GM21381 (cell line): ENCODE data around the gene TVP23B.
"Not testable (repeated sequence)": the region's sequence is repeated elsewhere in the genome, so short reads cannot be mapped to it uniquely, and the experiment has no call there.

Experiments used
- ATAC-seq: cut with Tn5 transposase; IDR thresholded peaks from one replicate; pipeline ENCODE4 v1.9.1; 2021; ENCODE audit warnings: mild to moderate bottlenecking, moderate library complexity; ENCODE audit not compliant: unreplicated experiment

The TVP23B gene

DNA sequence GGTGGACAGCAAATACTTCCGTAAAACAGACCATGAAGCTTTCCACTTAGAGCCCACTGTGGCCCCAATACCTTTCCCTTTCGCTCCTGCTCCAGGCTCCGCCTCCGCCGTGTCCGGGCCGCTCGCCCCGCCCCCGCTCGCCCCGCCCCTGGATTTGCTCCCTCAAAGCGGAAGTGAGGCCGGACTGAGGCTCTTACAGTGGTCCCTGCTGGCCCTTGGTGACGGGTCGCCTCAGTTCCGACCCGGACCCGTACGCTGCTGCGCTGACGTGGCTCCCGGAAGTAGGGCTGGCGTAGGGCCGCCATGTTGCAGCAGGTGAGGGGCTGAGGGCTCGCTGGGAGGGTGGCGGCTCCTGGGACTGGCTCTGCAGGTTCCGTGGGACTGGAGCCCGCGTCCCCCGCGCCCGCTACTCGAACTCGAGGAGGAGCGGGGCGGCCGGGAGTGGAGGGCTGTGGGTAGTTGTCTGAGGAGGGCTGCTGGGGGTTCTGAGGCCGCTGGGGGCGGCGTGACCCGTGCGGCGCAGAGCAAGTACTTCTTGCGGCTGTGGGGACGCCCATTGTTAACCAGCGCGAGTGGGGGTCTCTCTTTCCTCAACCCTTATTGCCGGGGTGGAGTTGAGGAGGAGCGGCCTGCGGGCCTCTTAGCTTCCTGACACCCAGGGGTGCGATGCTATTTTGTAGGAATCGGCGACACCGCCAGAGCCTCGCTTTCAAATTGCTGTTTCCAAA is at the start of gene TVP23B:
Gene TVP23B, plus strand, starts transcription at position 193 of the 728 bp plus-strand sequence. Its CDS starts 111 bp downstream, at position 304.
- ATAC-seq, result peak; percentile 98

DNA sequence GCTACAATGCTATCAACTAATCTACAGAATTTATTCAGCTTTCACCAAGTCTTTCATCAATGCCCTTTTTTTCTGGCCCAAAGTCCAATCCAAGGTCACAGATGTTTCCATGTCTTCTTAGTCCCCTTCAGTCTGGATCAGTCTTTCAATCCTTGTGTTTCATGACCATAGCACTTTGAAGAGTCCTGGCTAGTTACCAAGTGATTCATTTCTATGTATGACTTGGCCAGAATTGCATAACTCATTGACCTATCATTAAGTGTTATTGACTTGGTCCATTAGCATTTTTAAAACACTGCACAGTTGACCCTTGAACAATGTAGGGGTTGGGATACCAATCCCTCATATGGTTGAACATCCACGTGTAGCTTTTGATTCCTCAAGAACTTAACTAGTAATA is 48.5 kb upstream of the TVP23B start:
- ATAC-seq, result not testable (repeated sequence)

DNA sequence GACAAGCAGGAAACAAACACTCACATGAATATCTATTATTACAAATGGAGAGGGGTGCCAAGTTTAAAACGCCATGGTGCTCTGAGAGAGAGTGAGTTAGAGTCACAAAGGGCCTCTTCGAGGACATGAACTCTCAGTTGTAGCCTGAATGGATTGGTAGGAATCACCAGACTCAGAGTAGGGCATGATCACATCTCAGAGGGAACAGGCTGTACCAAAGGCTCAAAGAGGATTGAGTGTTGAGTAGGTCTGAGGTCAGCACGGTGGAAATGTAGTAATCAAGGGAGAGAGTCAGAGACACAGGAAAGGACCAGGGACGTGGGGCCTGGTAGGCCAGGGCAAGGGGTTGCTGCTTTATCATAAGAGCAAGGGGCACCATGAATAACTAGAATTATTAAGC is 47.6 kb upstream of the TVP23B start:
- not testable (repeated sequence) for ATAC-seq

DNA sequence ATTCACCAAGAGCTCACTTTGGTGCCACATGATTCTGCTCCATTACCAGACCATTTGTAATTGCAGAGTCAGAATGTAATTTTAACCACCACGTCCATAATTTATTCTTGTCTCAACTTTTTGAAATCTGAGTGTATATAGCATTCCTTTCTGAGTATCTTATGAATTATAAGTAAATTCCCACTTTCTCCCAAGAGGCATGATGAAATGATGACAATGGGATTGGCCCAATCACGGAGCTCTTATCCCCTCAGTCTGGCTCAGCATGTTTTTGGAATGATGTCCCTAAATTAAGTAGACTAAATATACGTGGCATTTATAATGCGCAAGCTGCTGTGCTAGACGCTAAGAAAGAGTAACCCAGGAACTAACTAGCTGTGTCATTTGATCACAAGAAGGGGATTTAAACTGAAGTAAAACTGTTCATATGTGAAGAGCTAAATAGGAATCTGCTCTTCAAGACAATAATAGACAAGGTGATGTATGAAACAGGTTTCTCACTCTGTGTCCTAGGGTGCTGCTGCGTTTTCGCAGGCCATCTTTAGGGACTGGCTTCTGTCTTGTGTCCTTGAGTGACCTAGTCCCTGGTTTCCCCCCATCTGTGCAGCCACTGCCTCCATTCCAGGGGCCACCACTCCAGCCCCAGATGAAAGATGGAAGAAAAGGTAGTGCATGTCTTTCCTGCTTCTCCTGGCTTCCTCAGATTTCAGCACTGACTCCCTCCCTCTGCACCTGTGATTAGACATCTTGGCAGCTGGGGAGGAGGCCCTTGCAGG is 41.2 kb upstream of the TVP23B start:
- not testable (repeated sequence) for ATAC-seq

DNA sequence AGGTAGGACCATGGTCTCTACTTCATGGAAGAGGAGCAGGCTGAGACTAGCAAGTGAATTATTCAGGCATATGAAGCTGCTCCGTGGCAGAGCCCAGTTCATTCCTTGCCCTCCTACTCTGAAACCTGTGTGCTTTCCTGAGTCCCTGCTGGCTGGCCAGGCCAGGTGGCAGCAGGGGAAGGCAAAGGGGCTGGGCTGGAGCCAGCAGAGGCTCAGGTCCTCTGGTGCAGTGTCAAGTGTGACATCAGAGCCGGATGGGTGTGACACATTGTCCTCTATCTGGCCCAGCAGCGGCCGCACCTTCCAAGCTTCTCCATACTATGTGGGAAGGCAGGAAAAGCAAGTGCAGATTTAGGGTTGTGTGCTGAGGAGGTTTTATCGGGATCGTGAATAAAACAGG is 39.8 kb upstream of the TVP23B start:
- ATAC-seq, result not testable (repeated sequence)

DNA sequence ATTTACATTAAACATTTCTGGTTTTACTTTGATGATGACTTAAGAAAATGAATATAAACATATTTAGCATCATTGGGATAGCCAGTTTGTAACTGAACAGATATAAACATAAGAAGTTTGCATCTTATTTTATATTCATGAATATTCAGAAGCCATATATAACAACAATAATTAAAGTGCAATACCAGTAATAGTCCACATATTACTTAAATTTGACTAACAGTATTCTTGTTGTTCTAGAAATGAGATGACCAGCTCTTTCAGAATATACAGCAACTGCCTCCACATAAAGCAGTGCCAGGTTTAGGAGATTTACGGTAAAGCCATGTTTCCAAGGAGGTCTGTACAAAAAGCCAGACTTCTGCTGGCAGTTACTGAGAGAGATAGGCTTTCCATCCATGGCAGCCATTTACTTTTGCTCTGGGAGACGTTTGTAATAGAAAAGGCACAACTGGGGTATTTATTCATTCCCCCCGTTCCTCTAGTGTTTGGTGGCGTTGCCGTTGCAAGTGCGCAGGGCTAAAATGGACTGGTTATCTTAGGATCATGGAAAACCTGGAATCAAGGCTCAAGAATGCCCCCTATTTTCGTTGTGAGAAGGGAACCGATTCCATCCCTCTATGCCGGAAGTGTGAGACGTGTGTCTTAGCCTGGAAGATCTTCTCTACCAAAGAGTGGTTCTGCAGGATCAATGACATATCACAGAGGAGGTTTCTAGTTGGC is 37.1 kb upstream of the TVP23B start, which contains the start of gene FBXW10:
Gene FBXW10, plus strand, starts transcription at position 356 of the 723 bp plus-strand sequence. Its CDS starts 191 bp downstream, at position 547.
- ATAC-seq, result not testable (repeated sequence)

DNA sequence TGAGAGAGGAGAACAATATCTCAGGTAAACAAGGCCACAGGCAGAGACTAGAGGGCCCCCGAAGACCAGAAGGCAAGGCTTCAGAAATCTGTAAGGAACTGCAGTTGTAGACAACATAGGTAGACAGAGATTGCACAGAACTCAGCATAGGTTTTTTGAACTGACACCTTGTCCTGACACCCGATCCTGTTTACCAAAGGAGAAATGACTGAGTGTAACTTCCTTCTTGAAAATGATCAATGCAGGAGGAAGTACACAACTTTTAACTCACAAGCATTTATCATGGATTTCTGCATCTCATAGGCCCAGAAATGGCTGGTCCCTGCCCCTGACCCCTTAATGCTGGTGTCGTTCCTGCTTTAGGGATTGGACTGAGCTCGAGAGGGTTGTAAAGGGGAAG is 36.3 kb upstream of the TVP23B start:
- ATAC-seq, result not testable (repeated sequence)

DNA sequence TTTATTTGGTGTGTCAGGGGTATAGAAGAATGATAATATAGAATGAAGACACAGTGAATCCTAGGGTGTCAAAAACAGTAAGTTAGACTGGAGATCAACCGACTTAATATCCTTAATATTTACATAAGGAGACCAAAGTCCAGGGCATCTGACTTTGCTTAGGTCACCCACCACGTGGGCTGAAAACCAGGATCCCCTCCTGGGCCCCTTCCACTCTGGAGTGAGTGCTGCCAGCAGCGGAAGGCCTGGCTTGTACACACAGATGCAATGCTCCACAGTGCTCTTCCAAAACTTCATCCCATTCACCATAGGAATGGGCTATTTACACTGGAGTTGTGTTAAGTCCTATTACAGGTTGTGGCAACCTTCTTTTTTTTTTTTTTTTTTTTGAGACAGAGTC is 34.4 kb upstream of the TVP23B start:
- not testable (repeated sequence) for ATAC-seq

DNA sequence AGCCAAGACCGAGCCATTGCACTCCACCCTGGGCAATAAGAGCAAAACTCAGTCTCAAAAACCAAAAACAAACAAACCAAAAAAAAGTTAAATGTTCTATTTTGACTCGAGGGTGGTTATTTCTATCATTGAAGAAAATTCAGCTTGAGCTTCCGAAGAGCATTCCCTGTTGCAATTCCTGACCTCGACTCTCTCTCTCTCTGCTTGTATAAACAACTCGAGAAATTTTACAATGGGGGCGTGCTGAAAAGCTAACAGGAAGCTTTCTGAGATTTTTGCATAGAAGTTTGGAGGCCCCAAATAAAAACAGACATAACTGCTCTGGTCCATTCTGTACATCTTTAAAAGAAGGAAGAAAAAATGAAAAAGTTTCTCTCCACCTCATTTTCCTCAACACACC is 33.5 kb upstream of the TVP23B start:
- not testable (repeated sequence) for ATAC-seq

DNA sequence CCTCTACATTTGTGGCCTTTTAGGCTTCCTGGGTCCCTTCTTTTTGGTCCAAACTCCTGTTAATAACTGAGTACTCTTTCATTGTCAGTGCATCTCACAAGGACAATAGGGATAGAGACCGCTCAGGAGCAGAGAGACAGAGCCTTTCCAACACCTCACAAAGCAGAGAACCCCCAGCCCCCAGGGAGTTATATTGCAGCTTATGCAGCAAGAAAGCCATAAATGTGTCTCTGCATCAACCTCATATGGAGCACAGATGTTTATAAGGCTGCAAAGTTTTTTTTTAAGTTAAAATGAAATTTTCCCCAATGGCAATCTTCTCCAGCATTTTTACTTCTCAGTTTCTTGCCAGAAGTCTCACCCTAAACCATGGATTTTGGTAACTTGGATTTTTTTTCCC is 30.7 kb upstream of the TVP23B start:
- ATAC-seq, result not testable (repeated sequence)

DNA sequence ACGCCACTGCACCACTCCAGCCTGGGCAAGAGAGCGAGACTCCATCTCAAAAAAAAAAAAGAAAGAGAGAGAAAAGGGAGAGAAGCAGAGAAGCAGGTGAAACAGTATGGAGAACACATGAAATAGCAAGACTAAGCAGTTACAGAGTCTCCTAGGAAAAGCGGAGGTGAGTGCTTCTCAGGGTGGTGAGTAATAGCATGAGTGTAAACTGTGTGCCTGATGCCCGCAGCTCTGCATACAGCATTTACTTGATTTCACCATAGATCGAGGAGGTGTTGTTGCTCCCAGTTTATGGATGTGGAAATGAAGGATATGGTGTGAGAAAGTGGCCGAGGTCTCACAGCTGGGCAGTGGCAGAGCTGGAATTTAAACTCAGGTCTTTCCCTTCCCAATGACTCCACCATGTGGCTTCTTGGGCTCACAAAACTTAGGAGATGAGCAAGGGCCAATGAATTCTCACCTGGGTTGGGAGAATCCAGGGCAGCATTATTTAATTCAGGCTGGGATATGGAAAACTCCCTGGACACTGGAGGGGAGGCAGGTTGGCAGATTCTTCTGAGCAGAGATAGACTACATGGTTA is 27.1 kb upstream of the TVP23B start:
- ATAC-seq, result not testable (repeated sequence)

DNA sequence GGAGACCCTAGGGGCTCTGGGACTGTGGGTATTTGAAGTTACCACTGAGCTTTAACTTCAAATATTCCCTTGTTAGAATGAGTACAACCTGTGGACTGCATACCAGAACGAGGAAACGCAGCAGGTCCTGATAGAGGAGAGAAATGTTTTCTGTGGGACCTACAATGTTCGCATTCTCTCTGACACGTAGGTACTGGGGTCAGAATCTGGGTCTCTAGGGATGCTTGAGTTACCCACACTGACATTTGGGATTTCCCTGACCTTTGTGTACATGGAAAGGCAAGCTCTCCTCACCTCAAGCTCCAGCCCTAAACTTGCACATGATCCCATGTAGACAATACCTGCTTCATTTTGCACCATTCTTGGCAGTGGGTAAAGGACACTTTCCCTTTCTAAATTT is 25.0 kb upstream of the TVP23B start:
- ATAC-seq, result not testable (repeated sequence)

DNA sequence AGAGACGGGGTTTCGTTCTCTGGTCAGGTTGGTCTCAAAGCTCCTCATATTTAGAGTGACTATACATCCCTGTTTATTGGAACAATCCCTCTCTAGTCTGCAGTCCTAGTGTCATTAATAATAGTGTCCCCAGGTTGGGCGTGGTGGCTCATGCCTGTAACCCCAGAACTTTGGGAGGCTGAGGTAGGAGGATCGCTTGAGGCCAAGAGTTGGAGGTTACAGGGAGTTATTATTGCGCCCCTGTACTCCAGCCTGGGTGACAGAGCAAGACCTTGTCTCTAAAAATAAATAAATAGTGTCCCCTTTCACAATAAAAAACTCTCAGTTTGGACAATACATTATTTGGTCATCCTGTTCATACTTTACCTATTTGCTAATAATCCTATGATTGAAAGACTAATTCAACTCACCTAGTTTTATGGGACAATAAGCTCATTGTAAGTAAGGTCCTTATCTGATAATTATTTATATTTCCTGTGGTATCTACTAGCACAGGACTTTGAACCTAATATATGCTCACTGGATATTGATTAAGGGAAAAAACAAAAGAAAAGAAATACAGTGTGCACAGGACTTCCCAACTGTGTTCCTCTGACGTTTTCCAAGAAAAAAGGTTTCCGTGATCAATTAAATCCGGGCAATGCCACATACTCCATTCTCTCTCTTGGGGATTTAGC is 23.5 kb upstream of the TVP23B start:
- ATAC-seq, result not testable (repeated sequence)

DNA sequence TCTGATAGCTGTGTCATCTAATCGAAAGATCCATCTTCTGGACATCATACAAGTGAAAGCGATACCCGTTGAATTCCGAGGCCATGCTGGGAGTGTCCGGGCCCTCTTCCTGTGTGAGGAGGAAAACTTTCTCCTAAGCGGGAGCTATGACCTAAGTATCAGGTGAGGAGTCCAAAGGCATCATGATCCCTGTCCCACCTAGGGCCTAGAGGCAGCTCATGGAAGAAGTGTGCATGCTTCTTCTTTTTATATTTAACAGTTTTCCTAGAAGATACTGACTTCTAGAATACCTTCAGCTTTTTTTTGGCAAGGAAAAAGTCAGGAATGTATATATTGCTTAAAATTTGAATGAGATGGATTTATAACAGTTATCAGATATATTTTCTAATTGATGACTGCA is 22.6 kb upstream of the TVP23B start:
- ATAC-seq, result not testable (repeated sequence)

DNA sequence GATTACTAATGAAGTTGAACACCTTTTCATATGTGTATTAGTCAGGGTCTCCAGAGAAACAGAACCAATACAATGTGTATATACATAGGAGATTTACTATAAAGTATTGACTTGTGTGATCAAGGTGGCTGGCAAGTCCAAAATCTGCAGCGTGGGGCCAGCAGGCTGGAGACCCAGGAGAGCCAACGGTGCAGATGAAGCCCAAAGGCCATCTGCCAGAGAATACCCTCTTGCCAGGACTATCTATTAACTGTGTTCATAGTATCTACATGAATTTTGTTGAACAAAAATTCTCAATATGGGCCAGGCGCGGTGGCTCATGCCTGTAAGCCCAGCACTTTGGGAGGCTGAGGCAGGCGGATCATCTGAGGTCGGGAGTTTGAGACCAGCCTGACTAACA is 20.8 kb upstream of the TVP23B start:
- ATAC-seq, result not testable (repeated sequence)

DNA sequence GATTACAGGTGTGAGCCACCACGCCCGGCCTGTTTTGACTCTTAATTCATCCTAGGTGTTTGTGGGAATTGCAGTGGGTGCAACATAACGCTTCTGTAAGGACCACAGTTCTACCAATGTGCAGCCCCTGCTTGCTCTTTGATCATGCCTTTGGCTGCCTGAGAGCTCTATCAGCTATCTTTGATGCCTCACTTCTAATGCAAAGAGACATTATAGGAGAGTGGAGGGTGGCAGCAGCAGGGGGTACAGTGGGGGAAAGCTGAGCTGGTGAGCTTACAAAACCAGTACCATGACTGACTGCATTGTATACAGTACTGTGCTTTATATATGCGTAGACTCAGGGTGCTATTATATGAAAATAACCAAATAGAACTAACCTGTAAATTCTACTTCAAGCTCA is 10.4 kb upstream of the TVP23B start:
- not testable (repeated sequence) for ATAC-seq

DNA sequence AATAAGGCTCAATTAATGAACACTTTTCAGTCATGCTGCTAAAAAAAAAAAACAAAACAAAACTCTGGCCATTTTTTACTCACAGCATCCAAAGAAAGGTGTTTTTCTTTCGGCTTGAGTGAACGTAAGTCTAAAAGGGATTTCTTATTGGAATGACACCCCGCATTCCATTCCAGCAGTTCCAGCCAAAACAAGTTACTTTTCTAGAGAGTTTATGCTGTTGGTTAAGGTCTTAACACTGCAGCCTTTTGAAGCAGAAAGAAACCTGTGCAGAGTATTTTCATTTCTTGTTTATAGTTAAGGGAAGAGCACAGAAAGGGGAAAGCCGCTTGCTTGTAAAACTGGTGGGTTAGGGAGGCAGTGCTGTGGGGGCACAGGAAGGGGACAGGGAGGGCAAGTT is 9.9 kb upstream of the TVP23B start:
- not testable (repeated sequence) for ATAC-seq

DNA sequence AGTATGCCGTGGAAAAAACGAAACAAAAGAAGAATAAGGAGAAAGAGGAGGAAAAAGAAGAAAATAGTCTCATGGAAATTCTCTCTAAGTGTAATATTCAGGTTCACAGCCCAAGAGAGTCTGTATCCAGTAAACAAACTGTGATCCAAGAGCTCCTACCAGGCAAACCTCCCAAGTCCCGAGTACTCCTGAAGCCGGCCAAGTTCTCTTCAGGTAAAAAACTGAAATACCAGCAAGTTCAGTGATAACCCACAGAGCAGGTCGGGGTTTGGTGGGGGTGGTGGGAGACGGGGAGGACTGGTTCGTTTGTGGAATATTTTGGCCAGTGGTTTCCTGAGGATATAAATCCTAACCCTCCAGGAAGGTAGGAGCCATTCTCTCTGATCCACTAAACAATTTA is 8.5 kb upstream of the TVP23B start:
- ATAC-seq, result no peak

DNA sequence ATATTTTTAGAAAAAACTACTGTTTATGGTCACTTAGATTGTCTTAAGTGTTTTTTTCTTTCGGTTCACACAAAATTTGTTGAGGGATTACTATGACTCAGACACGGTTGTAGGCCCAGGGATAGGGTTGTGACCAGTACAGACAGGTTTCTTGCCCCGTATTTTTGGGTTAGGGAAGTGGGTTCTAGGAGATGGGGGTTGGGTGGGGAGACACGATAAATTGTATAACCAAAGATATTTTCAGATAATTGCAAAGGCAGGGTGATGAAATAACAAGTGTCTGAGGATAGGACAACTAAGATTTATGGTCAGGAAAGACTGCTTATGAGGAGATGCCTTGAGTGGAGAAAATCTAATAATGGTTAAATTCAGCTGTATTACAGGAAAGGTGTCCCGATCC is 822 bp downstream of the TVP23B start:
- not testable (repeated sequence) for ATAC-seq

DNA sequence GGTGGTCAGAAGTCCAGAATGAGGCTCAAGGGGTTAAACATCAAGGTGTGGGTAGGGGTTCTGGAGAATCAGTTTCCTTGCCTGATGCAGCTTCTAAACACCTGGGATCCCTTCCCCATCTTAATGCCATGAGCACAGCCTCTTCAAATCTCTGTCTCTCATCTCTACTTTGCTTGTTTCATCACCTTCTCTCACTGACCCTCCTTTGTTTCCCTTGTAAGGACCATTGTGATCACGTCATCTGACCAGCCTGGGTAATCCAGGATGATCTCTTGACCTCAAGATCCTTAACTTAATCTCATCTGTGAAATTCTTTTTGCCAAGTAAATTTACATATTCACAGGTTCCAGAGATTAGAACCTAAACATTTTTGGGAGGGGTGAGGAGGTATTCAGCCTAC is 5.0 kb downstream of the TVP23B start:
- not testable (repeated sequence) for ATAC-seq
